MM.1S (cell line): Measurements from ENCODE around the gene QSER1.

Experiments
- DNase-seq: peaks from one replicate; pipeline ENCODE4 v3.0.0-alpha.2; 2015
- H2AFZ ChIP-seq: fragments of 300-600 bp; sonication (generic); 2 replicates; pipeline ENCODE4 v1.6.0; 2016; ENCODE audit warnings: antibody characterized with exemption, low read length
- H3F3A ChIP-seq: fragments of 300-600 bp; sonication (generic); 2 replicates; pipeline ENCODE4 v1.6.1; 2016; ENCODE audit warnings: mild to moderate bottlenecking, antibody characterized with exemption, low read length, moderate library complexity, mixed read lengths; ENCODE audit not compliant: insufficient read depth
- H3K27ac ChIP-seq: fragments of 300-600 bp; sonication (generic); 2 replicates; pipeline ENCODE4 v1.5.1; 2016; ENCODE audit warnings: mild to moderate bottlenecking, low read length
- H3K27me3 ChIP-seq: fragments of 300-600 bp; sonication (generic); replicated peaks from 2 replicates; pipeline ENCODE4 v1.6.0; 2016; ENCODE audit warnings: low read length; ENCODE audit not compliant: insufficient read depth
- H3K36me3 ChIP-seq: fragments of 300-600 bp; sonication (generic); replicated peaks from 2 replicates; pipeline ENCODE4 v1.6.1; 2016; ENCODE audit warnings: mild to moderate bottlenecking, low read length, mixed read lengths; ENCODE audit not compliant: insufficient read depth
- H3K4me1 ChIP-seq: fragments of 300-600 bp; sonication (generic); 2 replicates; pipeline ENCODE4 v1.6.1; 2016; ENCODE audit warnings: low read length, mixed read lengths
- H3K4me2 ChIP-seq: fragments of 300-600 bp; sonication (generic); 2 replicates; pipeline ENCODE4 v1.6.0; 2016; ENCODE audit warnings: low read depth, low read length
- H3K4me3 ChIP-seq: fragments of 300-600 bp; sonication (generic); 2 replicates; pipeline ENCODE4 v1.5.1; 2016; ENCODE audit warnings: low read length, mixed read lengths
- H3K79me2 ChIP-seq: fragments of 300-600 bp; sonication (generic); 2 replicates; pipeline ENCODE4 v1.6.1; 2016; ENCODE audit warnings: mixed run types, low read length, mixed read lengths
- H3K9ac ChIP-seq: fragments of 300-600 bp; sonication (generic); 2 replicates; pipeline ENCODE4 v1.6.1; 2016; ENCODE audit warnings: low read length, mixed read lengths
- H3K9me2 ChIP-seq: fragments of 300-600 bp; sonication (generic); replicated peaks from 2 replicates; pipeline ENCODE4 v1.6.1; 2016; ENCODE audit warnings: mild to moderate bottlenecking, low read length, mixed read lengths; ENCODE audit not compliant: insufficient read depth
- H3K9me3 ChIP-seq: fragments of 300-600 bp; sonication (generic); replicated peaks from 2 replicates; pipeline ENCODE4 v1.6.1; 2016; ENCODE audit warnings: mild to moderate bottlenecking, low read length, mixed read lengths; ENCODE audit not compliant: insufficient read depth
- H4K20me1 ChIP-seq: fragments of 300-600 bp; sonication (generic); 2 replicates; pipeline ENCODE4 v1.6.1; 2016; ENCODE audit warnings: mild to moderate bottlenecking, low read length, moderate library complexity, mixed read lengths; ENCODE audit not compliant: insufficient read depth
- CTCF ChIP-seq: fragments of 300-600 bp; sonication (generic); IDR thresholded peaks from 2 replicates; pipeline ENCODE4 v1.5.1; 2016; ENCODE audit warnings: antibody characterized with exemption, low read length, mixed read lengths
- EZH2 ChIP-seq: fragments of 300-600 bp; sonication (generic); optimal IDR thresholded peaks from 2 replicates; pipeline ENCODE3; 2017; ENCODE audit warnings: low read depth, mild to moderate bottlenecking, antibody characterized with exemption, low read length, mixed read lengths
- EZH2phosphoT487 ChIP-seq: fragments of 300-600 bp; sonication (generic); IDR thresholded peaks from 2 replicates; pipeline ENCODE4 v1.6.1; 2018; ENCODE audit warnings: antibody characterized with exemption, low read length

The QSER1 gene

GRCh38 chr11:33017965-33018364 lies 125.4 kb downstream of the QSER1 start:
- Histone ChIP-seq H3K36me3 (no peaks in the 10 kb centered on the region), H3K27me3 (no peaks in the 10 kb centered on the region), H3K79me2 (no peaks in the 10 kb centered on the region), H2AFZ (no peak overlapping the region), H3K27ac (no peak overlapping the region), H3K4me1 (no peaks in the 10 kb centered on the region), H3K9me2 (no peaks in the 10 kb centered on the region), H3K9me3 (no peaks in the 10 kb centered on the region), H3K4me2 (no peak overlapping the region), H4K20me1 (no peaks in the 10 kb centered on the region), H3K9ac (no peak overlapping the region), H3F3A (no peaks in the 10 kb centered on the region), H3K4me3 (no peak overlapping the region)
- TF ChIP-seq EZH2 (no peak), CTCF (no peak), EZH2phosphoT487 (no peak)
- DNase-seq, result no peak

DNA sequence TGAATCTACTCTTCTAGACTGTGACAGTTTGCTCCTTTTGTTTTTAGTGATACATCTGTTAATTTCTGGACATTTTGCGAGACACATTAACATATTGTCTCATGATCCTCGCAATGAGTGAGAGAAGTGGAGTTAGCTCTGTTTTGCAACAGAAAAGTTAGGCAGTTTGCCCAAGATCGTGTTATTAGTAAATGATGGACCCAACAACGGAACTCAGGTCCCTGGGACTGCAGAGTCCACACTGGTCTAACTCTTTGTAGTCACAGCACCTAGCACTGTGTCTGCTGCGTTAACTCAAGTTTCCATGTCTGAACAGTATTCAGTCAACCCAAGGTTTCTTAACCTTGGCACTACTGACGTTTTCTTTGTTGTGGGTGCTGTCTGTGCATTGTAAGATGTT lies 126.2 kb downstream of the QSER1 start:
- TF ChIP-seq EZH2phosphoT487 (no peak), EZH2 (no peak), CTCF (no peak)
- no peak overlapping the region for H3K27ac ChIP-seq
- no peak overlapping the region for H3K4me2 ChIP-seq
- no peaks in the 10 kb centered on the region for H3K4me1 ChIP-seq
- H3F3A ChIP-seq, result no peaks in the 10 kb centered on the region
- no peaks in the 10 kb centered on the region for H3K9me2 ChIP-seq
- no peaks in the 10 kb centered on the region for H3K79me2 ChIP-seq
- H3K4me3 ChIP-seq, result no peak overlapping the region
- H3K27me3 ChIP-seq, result no peaks in the 10 kb centered on the region
- H3K9me3 ChIP-seq, result no peaks in the 10 kb centered on the region
- H3K36me3 ChIP-seq, result no peaks in the 10 kb centered on the region
- H2AFZ ChIP-seq, result no peak overlapping the region
- no peaks in the 10 kb centered on the region for H4K20me1 ChIP-seq
- no peak for DNase-seq
- H3K9ac ChIP-seq, result no peak overlapping the region

- H3K27me3 ChIP-seq, result no peaks in the 10 kb centered on the region
- TF ChIP-seq CTCF (no peak), EZH2 (no peak)
- no peak overlapping the region for H2AFZ ChIP-seq
- H3K36me3 ChIP-seq, result no peaks in the 10 kb centered on the region
- no peak overlapping the region for H3K4me2 ChIP-seq
- no peaks in the 10 kb centered on the region for H4K20me1 ChIP-seq
- no peaks in the 10 kb centered on the region for H3K4me1 ChIP-seq
- DNase-seq, result no peak
- no peaks in the 10 kb centered on the region for H3F3A ChIP-seq
- H3K4me3 ChIP-seq, result no peak overlapping the region
- H3K9me2 ChIP-seq, result no peaks in the 10 kb centered on the region
- no peaks in the 10 kb centered on the region for H3K79me2 ChIP-seq
- H3K9ac ChIP-seq, result no peak overlapping the region
- H3K9me3 ChIP-seq, result no peaks in the 10 kb centered on the region
- H3K27ac ChIP-seq, result no peak overlapping the region
Measured at GRCh38 chr11:33021501-33021900, 128.9 kb downstream of the QSER1 start.

DNA sequence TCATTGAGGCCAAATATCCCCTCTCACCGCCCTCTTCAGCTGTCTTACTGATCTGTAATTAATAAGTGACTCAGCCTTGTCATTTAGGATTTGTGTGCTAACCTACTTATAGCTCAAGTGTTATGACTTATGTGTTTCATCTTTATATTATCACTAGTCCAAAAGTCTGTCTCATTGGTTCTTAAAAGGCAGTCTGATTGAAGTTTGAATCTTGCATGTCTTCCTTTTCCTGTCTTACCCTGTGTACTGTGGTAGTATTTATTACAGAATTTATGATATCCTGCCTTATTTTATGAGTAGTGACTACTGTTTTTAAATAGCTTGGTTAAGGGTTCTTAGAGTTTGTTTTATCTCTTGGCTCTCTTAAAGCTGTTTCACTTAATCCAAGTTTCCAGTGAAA lies 129.3 kb downstream of the QSER1 start:
- H3K4me1 ChIP-seq, result no peaks in the 10 kb centered on the region
- H4K20me1 ChIP-seq, result no peaks in the 10 kb centered on the region
- no peak overlapping the region for H3K4me2 ChIP-seq
- no peaks in the 10 kb centered on the region for H3K9me2 ChIP-seq
- no peaks in the 10 kb centered on the region for H3K36me3 ChIP-seq
- no peak overlapping the region for H3K9ac ChIP-seq
- H3K79me2 ChIP-seq, result no peaks in the 10 kb centered on the region
- no peaks in the 10 kb centered on the region for H3K9me3 ChIP-seq
- no peak overlapping the region for H3K27ac ChIP-seq
- no peak overlapping the region for H3K4me3 ChIP-seq
- H3F3A ChIP-seq, result no peaks in the 10 kb centered on the region
- DNase-seq, result no peak
- no peaks in the 10 kb centered on the region for H3K27me3 ChIP-seq
- no peak for TF ChIP-seq CTCF
- no peak for TF ChIP-seq EZH2
- TF ChIP-seq EZH2phosphoT487, result no peak
- no peak overlapping the region for H2AFZ ChIP-seq
